Upper lobe of left lung (tissue), 4 donors: Measurements from ENCODE around the gene SGMS1.

Source experiments
- EP300 ChIP-seq, 4 donors: sonication (generic); formaldehyde crosslinking; IDR thresholded peaks; one replicate each; pipeline ENCODE4 v1.5.1; 2017; ENCODE audit warnings: antibody characterized with exemption in 4 of 4, control low read depth in 2 of 4
- POLR2A ChIP-seq, 4 donors: fragments of 450-650 bp; IDR thresholded peaks; one replicate each; pipeline ENCODE4 v1.5.1; 2016 to 2017; ENCODE audit warnings: antibody characterized with exemption in 4 of 4, mild to moderate bottlenecking in 2 of 4
- POLR2AphosphoS5 ChIP-seq, 2 donors: sonication (generic); formaldehyde crosslinking; IDR thresholded peaks; one replicate each; pipeline ENCODE4 v1.5.1; 2017; ENCODE audit warnings: antibody characterized with exemption in 2 of 2
- TF ChIP-seq, protein P1 (sequence below), 6 experiments: fragments of 450-650 bp in 4 of 6; fragments of 200-600 bp in 2 of 6; sonication (generic) in 2 of 6; IDR thresholded peaks; one replicate each; pipeline ENCODE4 v1.5.1; 2016 to 2019; ENCODE audit warnings: antibody characterized with exemption in 6 of 6

DNA sequence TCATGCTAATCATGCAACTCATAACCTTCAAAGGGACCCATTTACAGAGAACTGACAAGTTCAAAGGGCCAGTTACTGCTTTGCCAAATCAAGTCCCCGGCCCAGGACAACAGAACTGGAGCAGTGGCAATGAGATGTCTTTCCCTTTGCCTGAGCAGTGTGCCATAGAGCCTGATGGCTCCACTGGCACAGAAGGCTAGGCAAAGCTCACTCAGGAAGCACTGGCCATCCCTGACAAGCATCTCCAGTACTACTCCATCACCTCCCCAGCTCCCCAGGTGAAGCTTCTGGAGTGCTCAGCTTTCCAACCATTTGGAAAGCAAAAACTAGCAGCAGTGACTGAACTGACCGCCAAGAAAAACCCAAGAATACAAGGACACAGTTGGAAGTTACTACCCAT is 108.3 kb downstream of the SGMS1 start:
- TF ChIP-seq POLR2A (IDR thresholded peaks at IDR 0.05) (no peak), POLR2AphosphoS5 (IDR thresholded peaks at IDR 0.05) (no peak), EP300 (IDR thresholded peaks at IDR 0.05) (no peak)
- TF ChIP-seq, protein P1, sequence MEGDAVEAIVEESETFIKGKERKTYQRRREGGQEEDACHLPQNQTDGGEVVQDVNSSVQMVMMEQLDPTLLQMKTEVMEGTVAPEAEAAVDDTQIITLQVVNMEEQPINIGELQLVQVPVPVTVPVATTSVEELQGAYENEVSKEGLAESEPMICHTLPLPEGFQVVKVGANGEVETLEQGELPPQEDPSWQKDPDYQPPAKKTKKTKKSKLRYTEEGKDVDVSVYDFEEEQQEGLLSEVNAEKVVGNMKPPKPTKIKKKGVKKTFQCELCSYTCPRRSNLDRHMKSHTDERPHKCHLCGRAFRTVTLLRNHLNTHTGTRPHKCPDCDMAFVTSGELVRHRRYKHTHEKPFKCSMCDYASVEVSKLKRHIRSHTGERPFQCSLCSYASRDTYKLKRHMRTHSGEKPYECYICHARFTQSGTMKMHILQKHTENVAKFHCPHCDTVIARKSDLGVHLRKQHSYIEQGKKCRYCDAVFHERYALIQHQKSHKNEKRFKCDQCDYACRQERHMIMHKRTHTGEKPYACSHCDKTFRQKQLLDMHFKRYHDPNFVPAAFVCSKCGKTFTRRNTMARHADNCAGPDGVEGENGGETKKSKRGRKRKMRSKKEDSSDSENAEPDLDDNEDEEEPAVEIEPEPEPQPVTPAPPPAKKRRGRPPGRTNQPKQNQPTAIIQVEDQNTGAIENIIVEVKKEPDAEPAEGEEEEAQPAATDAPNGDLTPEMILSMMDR (IDR thresholded peaks at IDR 0.05) = no peak
